SU-DHL-6 (cell line): ENCODE results near the gene PHGDH.

Source experiments
- H2AFZ ChIP-seq: fragments of 200-600 bp; sonication (generic); 2 replicates; pipeline ENCODE4 v1.6.1; 2014; ENCODE audit warnings: low read depth, mild to moderate bottlenecking, moderate library complexity, mixed read lengths, antibody characterized with exemption, low read length; ENCODE audit not compliant: severe bottlenecking
- H3F3A ChIP-seq: fragments of 200-600 bp; shearing (Covaris generic); 2 replicates; pipeline ENCODE4 v1.6.0; 2016; ENCODE audit warnings: antibody characterized with exemption, mild to moderate bottlenecking; ENCODE audit not compliant: insufficient read depth
- H3K27ac ChIP-seq: fragments of 200-600 bp; sonication (generic); 2 replicates; pipeline ENCODE4 v1.5.1; 2016; ENCODE audit warnings: low read depth, mild to moderate bottlenecking, low read length, moderate library complexity, mixed read lengths
- H3K27me3 ChIP-seq: fragments of 200-600 bp; sonication (generic), shearing (Covaris generic); 2 replicates; pipeline ENCODE4 v1.6.0; 2014; ENCODE audit warnings: mild to moderate bottlenecking, low read length
- H3K36me3 ChIP-seq: fragments of 200-600 bp; sonication (generic); 2 replicates; pipeline ENCODE4 v1.6.1; 2014; ENCODE audit warnings: mild to moderate bottlenecking, low read length, mixed read lengths
- H3K4me2 ChIP-seq: fragments of 300-600, 200-600 bp; shearing (Covaris generic), sonication (generic); 2 replicates; pipeline ENCODE4 v1.6.0; 2014; ENCODE audit warnings: low read length, low read depth, mild to moderate bottlenecking; ENCODE audit not compliant: poor library complexity, severe bottlenecking
- H3K4me3 ChIP-seq: fragments of 200-600 bp; sonication (generic); 2 replicates; pipeline ENCODE4 v1.5.1; 2014; ENCODE audit warnings: antibody characterized with exemption, low read length, mild to moderate bottlenecking, mixed read lengths; ENCODE audit not compliant: insufficient read depth, poor library complexity, severe bottlenecking
- H3K79me2 ChIP-seq: fragments of 200-600 bp; sonication (generic); 2 replicates; pipeline ENCODE4 v1.6.1; 2014; ENCODE audit warnings: mild to moderate bottlenecking, low read length, moderate library complexity; ENCODE audit not compliant: insufficient read depth
- H3K9ac ChIP-seq: fragments of 200-600 bp; sonication (generic); 2 replicates; pipeline ENCODE4 v1.7.0; 2014; ENCODE audit warnings: mild to moderate bottlenecking, low read length
- H3K9me2 ChIP-seq: fragments of 200-600 bp; sonication (generic); replicated peaks from 2 replicates; pipeline ENCODE4 v1.6.1; 2014; ENCODE audit warnings: low read length; ENCODE audit not compliant: insufficient read depth
- H3K9me3 ChIP-seq: fragments of 200-600 bp; sonication (generic); 2 replicates; pipeline ENCODE4 v1.6.1; 2014; ENCODE audit warnings: low read length, mixed read lengths; ENCODE audit not compliant: insufficient read depth
- H4K20me1 ChIP-seq: fragments of 200-600 bp; sonication (generic); 2 replicates; pipeline ENCODE4 v1.6.1; 2014; ENCODE audit warnings: low read depth, mild to moderate bottlenecking, antibody characterized with exemption, low read length, moderate library complexity, mixed read lengths
- EZH2phosphoT487 ChIP-seq: fragments of 200-600 bp; sonication (generic), shearing (Covaris generic); conservative IDR thresholded peaks from 2 replicates; pipeline ENCODE4 v1.6.1; 2018; ENCODE audit warnings: mild to moderate bottlenecking, antibody characterized with exemption, low read length, moderate library complexity, mixed read lengths
- TF ChIP-seq, protein P1 (sequence below): fragments of 200-600 bp; sonication (generic); IDR thresholded peaks from one replicate; pipeline ENCODE4 v1.5.1; 2017; ENCODE audit warnings: antibody characterized with exemption, mild to moderate bottlenecking, low read length, moderate library complexity; ENCODE audit not compliant: insufficient read depth, poor library complexity, severe bottlenecking

PHGDH gene

DNA sequence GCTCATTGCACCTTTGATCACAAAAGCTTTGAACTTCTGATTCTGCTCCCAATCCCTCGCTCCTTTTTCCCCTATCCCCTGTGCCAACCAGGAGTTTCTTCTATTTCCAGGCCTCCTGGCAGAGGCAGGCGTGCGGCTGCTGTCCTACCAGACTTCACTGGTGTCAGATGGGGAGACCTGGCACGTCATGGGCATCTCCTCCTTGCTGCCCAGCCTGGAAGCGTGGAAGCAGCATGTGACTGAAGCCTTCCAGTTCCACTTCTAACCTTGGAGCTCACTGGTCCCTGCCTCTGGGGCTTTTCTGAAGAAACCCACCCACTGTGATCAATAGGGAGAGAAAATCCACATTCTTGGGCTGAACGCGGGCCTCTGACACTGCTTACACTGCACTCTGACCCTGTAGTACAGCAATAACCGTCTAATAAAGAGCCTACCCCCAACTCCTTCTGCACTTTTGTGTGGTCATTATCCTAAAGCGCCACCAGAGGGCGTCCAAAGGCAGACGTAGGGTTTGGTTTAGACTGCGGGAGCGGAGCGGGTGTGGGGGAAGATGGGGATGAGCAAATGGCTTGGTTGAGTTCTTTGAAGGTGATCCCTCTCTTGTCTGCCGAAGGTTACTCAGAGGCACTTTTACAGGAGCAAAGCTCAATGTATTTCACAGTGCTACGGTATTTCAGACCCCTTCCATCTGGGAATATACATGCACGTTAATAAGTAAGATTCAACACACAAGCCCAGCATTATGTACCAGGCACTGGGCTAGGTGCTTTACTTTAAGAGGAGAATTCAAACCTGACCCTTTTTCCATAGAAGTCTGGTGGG, 32.3 kb downstream of the PHGDH start:
- Histone ChIP-seq H3K79me2 (no peaks in the 10 kb centered on the region), H3K36me3 (no peaks in the 10 kb centered on the region), H3K27ac (no peak overlapping the region), H3K9ac (no peak overlapping the region), H3K27me3 (no peaks in the 10 kb centered on the region), H3K9me3 (no peaks in the 10 kb centered on the region), H2AFZ (no peak overlapping the region), H3K4me3 (no peak overlapping the region), H4K20me1 (no peaks in the 10 kb centered on the region), H3K9me2 (no peaks in the 10 kb centered on the region), H3F3A (0 out of 2 replicates have a peak, but pooled peaks cover 8% of the 10 kb centered on the region), H3K4me2 (no peak overlapping the region)
- TF ChIP-seq, protein P1, sequence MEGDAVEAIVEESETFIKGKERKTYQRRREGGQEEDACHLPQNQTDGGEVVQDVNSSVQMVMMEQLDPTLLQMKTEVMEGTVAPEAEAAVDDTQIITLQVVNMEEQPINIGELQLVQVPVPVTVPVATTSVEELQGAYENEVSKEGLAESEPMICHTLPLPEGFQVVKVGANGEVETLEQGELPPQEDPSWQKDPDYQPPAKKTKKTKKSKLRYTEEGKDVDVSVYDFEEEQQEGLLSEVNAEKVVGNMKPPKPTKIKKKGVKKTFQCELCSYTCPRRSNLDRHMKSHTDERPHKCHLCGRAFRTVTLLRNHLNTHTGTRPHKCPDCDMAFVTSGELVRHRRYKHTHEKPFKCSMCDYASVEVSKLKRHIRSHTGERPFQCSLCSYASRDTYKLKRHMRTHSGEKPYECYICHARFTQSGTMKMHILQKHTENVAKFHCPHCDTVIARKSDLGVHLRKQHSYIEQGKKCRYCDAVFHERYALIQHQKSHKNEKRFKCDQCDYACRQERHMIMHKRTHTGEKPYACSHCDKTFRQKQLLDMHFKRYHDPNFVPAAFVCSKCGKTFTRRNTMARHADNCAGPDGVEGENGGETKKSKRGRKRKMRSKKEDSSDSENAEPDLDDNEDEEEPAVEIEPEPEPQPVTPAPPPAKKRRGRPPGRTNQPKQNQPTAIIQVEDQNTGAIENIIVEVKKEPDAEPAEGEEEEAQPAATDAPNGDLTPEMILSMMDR = peak; percentile 91
- no peak for TF ChIP-seq EZH2phosphoT487

DNA sequence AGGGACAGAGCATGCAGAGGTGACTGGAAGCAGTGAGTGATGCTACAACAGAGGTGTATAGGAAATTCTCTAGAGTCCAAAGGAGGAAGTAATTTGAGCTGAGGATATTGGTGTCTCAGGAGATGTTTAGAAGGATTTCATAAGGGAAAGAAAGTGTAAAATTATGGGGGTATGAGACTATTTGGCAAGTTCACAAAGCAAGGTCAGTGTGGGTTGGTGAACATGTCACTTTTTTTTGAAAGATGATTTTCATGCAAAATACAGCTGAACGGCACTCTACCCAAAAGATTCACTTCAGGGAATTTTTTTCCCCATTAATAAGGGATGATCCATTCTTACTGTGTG, 32.8 kb downstream of the PHGDH start:
- H3K36me3 ChIP-seq = no peaks in the 10 kb centered on the region
- H2AFZ ChIP-seq = no peak overlapping the region
- H4K20me1 ChIP-seq = no peaks in the 10 kb centered on the region

GRCh38 chr1:119745034-119745433, 33.3 kb downstream of the PHGDH start:
- H3K27me3 ChIP-seq = no peaks in the 10 kb centered on the region
- H2AFZ ChIP-seq = no peak overlapping the region
- no peaks in the 10 kb centered on the region for H3K36me3 ChIP-seq
- TF ChIP-seq, protein P1 = no peak
- no peak for TF ChIP-seq EZH2phosphoT487
- no peak overlapping the region for H3K4me3 ChIP-seq
- 0 out of 2 replicates have a peak, but pooled peaks cover 8% of the 10 kb centered on the region for H3F3A ChIP-seq
- no peaks in the 10 kb centered on the region for H3K79me2 ChIP-seq
- no peaks in the 10 kb centered on the region for H3K9me2 ChIP-seq
- H4K20me1 ChIP-seq = no peaks in the 10 kb centered on the region
- H3K27ac ChIP-seq = no peak overlapping the region
- H3K9ac ChIP-seq = no peak overlapping the region
- H3K4me2 ChIP-seq = no peak overlapping the region
- H3K9me3 ChIP-seq = no peaks in the 10 kb centered on the region

More for the DNA sequence above, 32.8 kb downstream of the PHGDH start:
- H3K4me2 ChIP-seq = no peak overlapping the region
- H3K9me3 ChIP-seq = no peaks in the 10 kb centered on the region
- no peaks in the 10 kb centered on the region for H3K9me2 ChIP-seq
- H3K79me2 ChIP-seq = no peaks in the 10 kb centered on the region
- 0 out of 2 replicates have a peak, but pooled peaks cover 8% of the 10 kb centered on the region for H3F3A ChIP-seq
- H3K27ac ChIP-seq = no peak overlapping the region
- H3K4me3 ChIP-seq = no peak overlapping the region
- TF ChIP-seq EZH2phosphoT487 = no peak
- TF ChIP-seq, protein P1 = no peak
- no peaks in the 10 kb centered on the region for H3K27me3 ChIP-seq
- no peak overlapping the region for H3K9ac ChIP-seq
